ENCODE results near the gene RDH11. TPM values are rescaled to one million over a fixed set of nuclear protein-coding genes. Genes with fewer than 3 reads are reported as not detected.

The RDH11 gene
- total RNA-seq, 4 donors from 2014 or later = 30.8 to 53.9 (median 37.2) TPM

DNA sequence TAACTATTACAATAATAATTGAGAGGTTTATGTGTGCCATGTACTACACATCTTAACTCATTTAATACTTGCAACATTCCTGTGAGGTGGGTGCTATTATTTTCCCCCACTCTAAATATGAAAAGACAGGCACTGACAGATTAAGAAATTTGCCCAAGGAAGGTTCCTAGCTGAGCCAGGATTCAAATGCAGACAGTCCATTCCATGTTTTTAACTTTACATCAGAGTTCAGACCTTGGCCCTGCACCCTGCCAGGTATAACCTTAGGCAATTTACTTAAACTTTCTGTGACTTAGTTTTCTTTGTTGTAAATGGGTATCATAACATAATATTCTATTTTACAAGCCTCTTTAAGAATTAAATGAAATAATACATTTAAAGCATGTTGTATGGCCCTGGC is 32.7 kb upstream of the RDH11 start:
- H3K27ac ChIP-seq = no peak overlapping the region
- DNase-seq = no peak
- in situ Hi-C loops (cut with MboI; ENCODE audit: low pct_ligation_motif_present in 1 of 4, low pct_unique_long_range_greater_than_20kb in 1 of 4, low sequenced_read_pairs in 3 of 4) (no loop called here), intact Hi-C loops (cut with DNase I; ENCODE audit: low total_unique reads) (no loop called here)
- H3K4me1 ChIP-seq = peaks cover 0 to 9% (median 8%) of the 10 kb centered on the region in 4 donors
- no peak overlapping the region for H3K4me3 ChIP-seq
- H3K9me3 ChIP-seq = no peaks in the 10 kb centered on the region
- peaks cover under 1% of the 10 kb centered on the region for H3K27me3 ChIP-seq
- H3K36me3 ChIP-seq = no peaks in the 10 kb centered on the region
- TF ChIP-seq EP300 (IDR thresholded peaks at IDR 0.05; ENCODE audit: low read depth) = no peak
- TF ChIP-seq POLR2A (IDR thresholded peaks at IDR 0.05) = no peak
- TF ChIP-seq, protein P1, sequence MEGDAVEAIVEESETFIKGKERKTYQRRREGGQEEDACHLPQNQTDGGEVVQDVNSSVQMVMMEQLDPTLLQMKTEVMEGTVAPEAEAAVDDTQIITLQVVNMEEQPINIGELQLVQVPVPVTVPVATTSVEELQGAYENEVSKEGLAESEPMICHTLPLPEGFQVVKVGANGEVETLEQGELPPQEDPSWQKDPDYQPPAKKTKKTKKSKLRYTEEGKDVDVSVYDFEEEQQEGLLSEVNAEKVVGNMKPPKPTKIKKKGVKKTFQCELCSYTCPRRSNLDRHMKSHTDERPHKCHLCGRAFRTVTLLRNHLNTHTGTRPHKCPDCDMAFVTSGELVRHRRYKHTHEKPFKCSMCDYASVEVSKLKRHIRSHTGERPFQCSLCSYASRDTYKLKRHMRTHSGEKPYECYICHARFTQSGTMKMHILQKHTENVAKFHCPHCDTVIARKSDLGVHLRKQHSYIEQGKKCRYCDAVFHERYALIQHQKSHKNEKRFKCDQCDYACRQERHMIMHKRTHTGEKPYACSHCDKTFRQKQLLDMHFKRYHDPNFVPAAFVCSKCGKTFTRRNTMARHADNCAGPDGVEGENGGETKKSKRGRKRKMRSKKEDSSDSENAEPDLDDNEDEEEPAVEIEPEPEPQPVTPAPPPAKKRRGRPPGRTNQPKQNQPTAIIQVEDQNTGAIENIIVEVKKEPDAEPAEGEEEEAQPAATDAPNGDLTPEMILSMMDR (IDR thresholded peaks at IDR 0.05) = no peak
- TF ChIP-seq POLR2AphosphoS5 (IDR thresholded peaks at IDR 0.05) = no peak

DNA sequence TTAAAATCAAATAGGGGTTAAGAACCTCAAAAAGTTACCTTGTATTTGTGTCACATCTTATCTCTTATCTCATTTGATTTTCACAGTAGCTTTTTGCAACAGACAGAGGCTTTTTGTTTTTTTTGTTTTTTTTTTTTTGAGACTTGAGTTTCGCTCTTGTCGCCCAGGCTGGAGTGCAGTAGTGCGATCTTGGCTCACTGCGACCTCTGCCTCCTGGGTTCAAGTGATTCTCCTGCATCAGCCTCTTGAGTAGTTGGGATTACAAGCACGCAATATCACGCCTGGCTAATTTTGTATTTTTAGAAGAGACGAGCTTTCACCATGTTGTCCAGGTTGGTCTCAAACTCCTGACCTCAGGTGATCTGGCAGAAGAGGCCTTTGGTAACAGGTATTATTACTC is 31.8 kb upstream of the RDH11 start:
- no peaks in the 10 kb centered on the region for H3K9me3 ChIP-seq
- no peaks in the 10 kb centered on the region for H3K36me3 ChIP-seq
- WGBS, 2 donors (ENCODE audit: low coverage in 1 of 2) = 95% methylated on average over 7 of the region's 7 CpGs; no CpG with 5 or more reads in 1 of the 2 donors
- H3K4me1 ChIP-seq = peaks cover 0 to 12% (median 9%) of the 10 kb centered on the region in 4 donors
- in situ Hi-C loops (cut with MboI; ENCODE audit: low pct_ligation_motif_present in 1 of 4, low pct_unique_long_range_greater_than_20kb in 1 of 4, low sequenced_read_pairs in 3 of 4) (no loop called here), intact Hi-C loops (cut with DNase I; ENCODE audit: low total_unique reads) (no loop called here)
- peaks cover 5% of the 10 kb centered on the region for H3K27me3 ChIP-seq
- DNase-seq = no peak
- no peak overlapping the region for H3K4me3 ChIP-seq
- TF ChIP-seq EP300 (IDR thresholded peaks at IDR 0.05; ENCODE audit: low read depth) (no peak), POLR2AphosphoS5 (IDR thresholded peaks at IDR 0.05) (no peak), POLR2A (IDR thresholded peaks at IDR 0.05) (no peak)
- TF ChIP-seq, protein P1 (IDR thresholded peaks at IDR 0.05) = no peak
- no peak overlapping the region for H3K27ac ChIP-seq

DNA sequence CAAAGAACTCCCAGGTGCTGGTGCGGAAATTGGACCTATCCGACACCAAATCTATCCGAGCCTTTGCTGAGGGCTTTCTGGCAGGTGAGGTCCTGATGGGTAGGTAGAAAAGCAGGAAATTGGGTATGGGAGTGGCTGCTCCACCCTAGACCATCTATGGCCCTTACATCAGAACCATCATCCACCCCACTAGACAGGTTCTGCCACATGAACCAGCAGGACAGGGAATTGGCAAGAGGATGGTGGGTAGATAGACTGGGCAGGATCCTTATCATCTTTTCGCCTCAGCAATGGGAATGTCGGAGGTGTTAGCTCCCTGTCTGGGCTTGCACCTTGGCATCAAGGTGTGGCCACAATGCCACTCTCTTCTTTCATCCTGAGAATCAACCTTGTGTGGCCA is 29.6 kb upstream of the RDH11 start:
- in situ Hi-C loops (cut with MboI; ENCODE audit: low pct_ligation_motif_present in 1 of 4, low pct_unique_long_range_greater_than_20kb in 1 of 4, low sequenced_read_pairs in 3 of 4) = no loop called here
- no peak overlapping the region for H3K4me3 ChIP-seq
- WGBS, 2 donors (ENCODE audit: low coverage in 1 of 2) = 82 to 90% methylated on average over 2 to 5 of the region's 5 CpGs
- H3K27me3 ChIP-seq = peaks cover 5% of the 10 kb centered on the region
- no peaks in the 10 kb centered on the region for H3K9me3 ChIP-seq
- H3K4me1 ChIP-seq = peaks cover 0 to 18% (median 8%) of the 10 kb centered on the region in 4 donors
- no peak for DNase-seq
- TF ChIP-seq, protein P1 (IDR thresholded peaks at IDR 0.05) = no peak
- TF ChIP-seq POLR2AphosphoS5 (IDR thresholded peaks at IDR 0.05) (no peak), EP300 (IDR thresholded peaks at IDR 0.05; ENCODE audit: low read depth) (no peak), POLR2A (IDR thresholded peaks at IDR 0.05) (no peak)
- no peaks in the 10 kb centered on the region for H3K36me3 ChIP-seq
- intact Hi-C loops (cut with DNase I; ENCODE audit: low total_unique reads) = no loop called here
- no peak overlapping the region for H3K27ac ChIP-seq

DNA sequence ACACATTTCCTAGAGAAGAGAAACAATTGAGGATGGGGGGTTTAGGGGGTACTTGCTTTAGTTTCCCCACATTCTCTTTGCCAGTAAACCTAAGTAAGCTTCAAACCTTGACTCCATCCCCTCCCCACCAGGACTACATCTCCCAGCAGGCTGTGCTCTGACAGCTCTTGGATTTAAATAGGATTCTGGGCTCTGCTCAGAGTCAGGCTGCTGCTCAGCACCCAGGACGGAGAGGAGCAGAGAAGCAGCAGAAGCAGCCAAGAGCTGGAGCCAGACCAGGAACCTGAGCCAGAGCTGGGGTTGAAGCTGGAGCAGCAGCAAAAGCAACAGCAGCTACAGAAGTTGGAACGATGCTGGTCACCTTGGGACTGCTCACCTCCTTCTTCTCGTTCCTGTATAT is 26.7 kb upstream of the RDH11 start:
- peak; percentile 34 for DNase-seq
- intact Hi-C loops (cut with DNase I; ENCODE audit: low total_unique reads) = no loop called here
- no peaks in the 10 kb centered on the region for H3K9me3 ChIP-seq
- H3K4me1 ChIP-seq = peaks cover 0 to 11% (median 0%) of the 10 kb centered on the region in 4 donors
- in situ Hi-C loops (cut with MboI; ENCODE audit: low pct_ligation_motif_present in 1 of 4, low pct_unique_long_range_greater_than_20kb in 1 of 4, low sequenced_read_pairs in 3 of 4) = loop anchor here in 2 of 4 donors (25.0 kb wide), 2 partner anchors 110 to 285 kb away; partner anchors contain the start of genes ARG2 (in 1 of the 2) and PIGH (in 1 of the 2)
- 32% methylated on average over 3 of the region's 3 CpGs; no CpG with 5 or more reads in 1 of the 2 donors for WGBS, 2 donors (ENCODE audit: low coverage in 1 of 2)
- no peaks in the 10 kb centered on the region for H3K36me3 ChIP-seq
- TF ChIP-seq POLR2AphosphoS5 (IDR thresholded peaks at IDR 0.05) = no peak
- peak overlapping the region in 1 of 4 donors; percentile 16 for H3K27ac ChIP-seq
- peaks cover 5% of the 10 kb centered on the region for H3K27me3 ChIP-seq
- no peak overlapping the region for H3K4me3 ChIP-seq

DNA sequence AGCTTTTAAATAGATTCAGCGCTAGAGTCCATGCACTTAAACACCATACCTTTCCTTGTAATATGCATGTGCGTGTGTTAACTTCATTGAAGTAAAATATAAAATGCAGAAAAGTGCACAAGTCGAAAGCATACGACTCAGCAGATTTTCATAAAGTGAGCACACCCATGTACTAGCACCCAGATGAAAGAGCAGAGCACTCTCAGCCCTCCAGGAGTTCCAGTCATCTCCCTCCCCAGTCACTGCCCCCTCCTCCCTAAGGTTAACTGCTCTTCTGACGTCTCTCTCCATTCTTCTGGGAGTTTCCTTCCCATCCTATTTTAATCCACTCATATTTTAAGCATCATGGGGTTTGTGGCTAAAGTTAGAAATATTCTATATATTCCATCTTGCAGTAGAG is 26.3 kb upstream of the RDH11 start:
- H3K4me3 ChIP-seq = no peak overlapping the region
- no peaks in the 10 kb centered on the region for H3K36me3 ChIP-seq
- H3K27ac ChIP-seq = no peak overlapping the region
- TF ChIP-seq EP300 (IDR thresholded peaks at IDR 0.05; ENCODE audit: low read depth) (no peak), POLR2AphosphoS5 (IDR thresholded peaks at IDR 0.05) (no peak), POLR2A (IDR thresholded peaks at IDR 0.05) (no peak)
- TF ChIP-seq, protein P1 (IDR thresholded peaks at IDR 0.05) = no peak
- H3K9me3 ChIP-seq = no peaks in the 10 kb centered on the region
- H3K4me1 ChIP-seq = peaks cover 0 to 11% (median 0%) of the 10 kb centered on the region in 4 donors
- intact Hi-C loops (cut with DNase I; ENCODE audit: low total_unique reads) = no loop called here
- in situ Hi-C loops (cut with MboI; ENCODE audit: low pct_ligation_motif_present in 1 of 4, low pct_unique_long_range_greater_than_20kb in 1 of 4, low sequenced_read_pairs in 3 of 4) = loop anchor here in 2 of 4 donors (25.0 kb wide), 2 partner anchors 110 to 285 kb away; partner anchors contain the start of genes ARG2 (in 1 of the 2) and PIGH (in 1 of the 2)
- 59 to 74% methylated on average over 5 of the region's 5 CpGs for WGBS, 2 donors (ENCODE audit: low coverage in 1 of 2)
- DNase-seq = no peak
- H3K27me3 ChIP-seq = peaks cover 5% of the 10 kb centered on the region
